ENCODE measurements around the gene NEGR1.

The NEGR1 gene

DNA sequence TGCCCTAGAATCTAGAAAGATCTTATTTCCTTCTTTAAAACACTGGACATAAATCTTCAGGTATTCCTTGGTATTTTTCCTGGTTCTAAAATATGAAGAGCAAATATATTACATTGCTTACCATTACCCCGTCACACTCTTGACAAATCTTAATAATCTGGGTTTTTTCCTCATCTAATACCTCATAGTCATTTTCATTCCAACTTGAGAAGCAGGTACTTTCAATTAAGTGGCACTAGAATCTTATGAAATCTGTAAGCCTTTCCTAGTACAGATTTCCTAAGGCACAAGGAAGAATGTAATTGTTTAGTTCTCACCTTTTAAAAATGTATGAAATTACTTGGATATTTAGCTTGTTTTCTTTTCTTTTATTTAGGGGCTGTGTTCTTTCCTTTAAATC is 720.0 kb downstream of the NEGR1 start:
- no peak for DNase-seq (ENCODE audit: low read depth in 2 of 2)

DNA sequence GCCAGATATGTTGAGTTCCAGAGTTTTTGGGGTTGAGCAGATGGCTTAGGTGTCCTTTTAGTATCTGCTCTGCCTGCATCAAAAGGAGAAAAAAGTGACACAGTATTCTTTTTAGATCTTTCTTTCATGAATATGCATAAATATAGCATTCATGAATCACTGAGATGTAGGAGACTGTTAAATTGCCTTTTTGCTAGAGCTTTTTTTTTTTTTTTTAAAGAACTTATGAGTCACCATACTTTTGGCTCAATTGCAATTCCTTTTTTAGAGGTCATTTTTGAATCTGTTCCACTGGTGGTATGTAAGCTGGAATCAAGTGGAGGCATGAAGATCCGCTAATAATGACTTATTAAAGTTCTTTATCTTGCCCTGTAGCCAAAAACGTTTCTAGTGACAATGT is 720.6 kb downstream of the NEGR1 start:
- DNase-seq (ENCODE audit: low read depth in 2 of 2): no peak

DNA sequence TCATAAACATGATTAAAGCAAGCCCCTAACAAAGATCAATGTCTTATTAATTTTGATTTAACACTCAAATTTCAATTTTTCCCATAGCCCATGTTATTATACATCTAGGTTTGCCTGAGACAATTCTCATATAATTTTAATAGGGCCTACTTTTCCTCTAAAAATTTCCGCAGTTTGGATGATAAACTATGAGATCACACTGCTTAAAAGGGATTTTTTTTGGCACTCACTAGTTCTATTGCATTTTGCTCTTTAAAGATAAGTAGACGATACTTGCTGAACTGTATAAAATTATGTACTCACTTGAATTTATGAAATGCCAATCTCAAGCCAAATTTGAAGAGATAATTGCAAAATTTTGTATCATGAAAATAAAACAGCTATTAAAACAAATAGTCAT is 721.1 kb downstream of the NEGR1 start:
- DNase-seq (ENCODE audit: low read depth in 2 of 2): no peak

DNA sequence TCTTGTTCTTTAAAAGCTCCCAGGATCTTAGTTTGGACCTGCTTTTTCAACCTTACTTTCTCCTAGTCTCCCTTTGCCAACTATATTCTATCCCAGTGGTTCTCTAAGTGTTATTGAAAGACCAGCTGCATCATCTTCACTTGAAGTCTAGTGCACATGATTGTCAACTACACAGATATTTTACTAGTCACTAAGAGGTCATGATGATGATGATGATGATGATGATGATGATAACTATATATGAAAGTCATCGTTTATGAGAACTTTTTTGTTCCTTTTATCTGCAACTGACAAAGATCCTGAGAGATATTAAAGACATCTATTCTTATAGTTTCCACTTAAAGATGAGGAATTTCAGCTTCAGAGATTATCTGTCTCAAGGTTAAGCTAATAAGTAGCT is 722.5 kb downstream of the NEGR1 start:
- no peak for DNase-seq (ENCODE audit: low read depth in 2 of 2)

DNA sequence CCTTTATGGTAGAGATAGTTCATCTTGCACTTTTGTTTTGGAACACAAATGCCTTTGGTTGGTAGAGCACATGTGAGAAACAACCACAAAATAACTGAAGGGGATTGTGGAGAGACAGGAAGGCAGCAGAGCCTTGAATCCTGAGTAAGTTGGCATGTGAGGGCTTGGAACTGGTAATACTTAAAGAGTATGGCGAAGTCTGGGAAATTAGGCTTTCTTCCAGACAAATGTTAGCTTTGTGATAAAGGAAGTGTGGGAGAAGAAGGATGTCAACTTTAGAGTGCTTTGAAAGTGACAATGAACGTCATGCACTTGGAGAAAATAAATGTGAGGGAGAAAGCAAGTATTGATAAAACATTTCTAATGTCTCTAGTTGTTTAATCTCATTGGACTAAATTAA is 725.2 kb downstream of the NEGR1 start:
- no peak for DNase-seq (ENCODE audit: low read depth in 2 of 2)

DNA sequence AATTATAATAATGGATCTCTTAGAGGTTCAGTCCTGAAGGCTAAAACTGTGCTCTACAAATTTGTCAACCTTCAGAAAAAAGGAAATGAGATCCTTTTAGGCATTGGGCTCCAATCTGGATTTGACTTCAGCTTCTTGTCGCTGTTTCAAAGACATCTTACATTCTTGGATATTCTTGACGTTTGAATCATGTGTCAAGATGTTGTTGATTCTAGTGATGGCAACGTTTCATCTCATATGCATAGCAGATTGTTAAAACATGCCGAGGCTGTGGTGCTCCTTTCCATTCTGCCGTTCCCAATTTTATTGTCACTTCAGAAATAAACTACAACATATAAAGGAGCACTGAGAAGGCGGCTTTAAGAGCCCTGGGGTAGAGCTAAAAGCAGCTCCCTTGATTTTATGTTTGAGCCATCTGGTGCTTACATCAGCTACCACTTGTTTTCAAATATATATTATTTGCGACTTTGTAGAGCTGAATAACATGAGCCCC is 733.9 kb downstream of the NEGR1 start:
- DNase-seq (ENCODE audit: low read depth in 2 of 2): no peak

DNA sequence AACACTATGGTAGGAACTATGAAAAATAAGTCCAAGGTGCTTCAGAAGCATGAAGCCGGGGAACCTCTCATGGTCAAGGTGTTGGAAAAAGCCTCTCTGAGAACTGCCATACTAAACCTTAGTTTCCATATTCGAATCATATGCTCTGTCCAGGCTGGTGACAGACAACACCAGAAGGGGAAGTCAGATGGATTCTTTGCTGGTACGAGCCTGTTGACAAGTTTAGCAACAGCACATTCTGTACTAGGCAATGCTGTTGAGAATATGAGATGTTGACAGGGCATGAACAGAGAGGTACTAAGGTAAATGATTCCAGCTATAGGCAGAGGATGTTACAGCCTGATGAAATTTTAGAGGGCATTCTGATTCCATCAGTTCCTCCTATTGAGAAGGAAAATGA is 740.2 kb downstream of the NEGR1 start:
- DNase-seq (ENCODE audit: low read depth in 2 of 2): no peak

DNA sequence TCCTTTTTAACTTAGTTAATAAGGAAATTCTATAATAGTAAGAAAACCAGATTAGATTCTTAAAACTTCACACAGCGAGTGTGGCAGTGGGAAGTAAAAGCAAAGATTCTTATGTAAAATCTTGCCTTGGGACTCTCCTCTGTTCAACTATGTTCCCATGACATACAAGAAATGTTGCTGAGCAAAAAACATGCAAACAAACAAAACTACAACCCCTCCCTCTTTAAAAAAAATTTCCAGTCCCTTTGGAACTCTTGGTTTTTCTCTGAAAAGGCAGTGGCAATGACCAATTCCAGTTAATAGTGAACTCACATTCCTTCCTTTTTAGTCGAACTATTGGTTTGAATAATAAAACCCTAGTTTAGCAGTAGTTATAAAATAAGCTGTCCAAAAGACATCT is 748.4 kb downstream of the NEGR1 start:
- no peak for DNase-seq (ENCODE audit: low read depth in 2 of 2)

DNA sequence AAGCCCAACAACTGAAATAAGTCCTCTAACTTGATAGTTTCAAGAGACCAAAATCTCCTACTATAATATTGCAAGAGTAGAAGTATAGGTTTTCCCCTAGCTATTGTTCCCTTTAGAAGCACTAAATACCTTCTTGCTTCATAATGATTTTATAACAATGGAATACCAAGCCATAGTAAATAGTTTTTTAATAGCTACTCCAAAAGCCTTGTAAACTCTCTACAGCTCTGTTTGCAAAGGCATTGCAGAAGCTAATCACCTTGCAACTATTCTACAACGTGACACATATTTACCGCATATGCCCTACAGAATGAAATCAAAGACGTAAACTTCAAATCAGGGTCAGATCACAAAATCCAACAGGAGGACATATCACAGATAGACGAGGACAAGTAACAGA is 750.0 kb downstream of the NEGR1 start:
- DNase-seq (ENCODE audit: low read depth in 2 of 2): no peak

DNA sequence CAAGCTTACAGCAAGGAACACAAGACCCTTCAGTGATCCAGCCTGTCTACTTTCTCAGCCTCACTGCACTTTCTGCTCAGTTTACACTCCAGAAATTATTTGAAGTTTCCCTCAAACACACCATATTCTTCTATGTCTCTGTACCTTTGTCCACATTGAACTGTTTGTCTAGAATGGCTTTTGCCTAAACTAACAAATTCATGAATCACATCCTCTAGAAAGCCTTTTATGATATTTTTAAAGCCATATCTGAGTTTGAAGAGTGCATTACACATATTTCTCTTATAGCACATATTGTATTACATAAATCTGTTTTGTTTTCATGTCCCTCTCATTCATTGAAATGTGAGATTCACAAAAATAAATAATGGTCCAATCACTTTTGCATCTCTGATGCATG is 755.5 kb downstream of the NEGR1 start:
- DNase-seq (ENCODE audit: low read depth in 2 of 2): no peak

DNA sequence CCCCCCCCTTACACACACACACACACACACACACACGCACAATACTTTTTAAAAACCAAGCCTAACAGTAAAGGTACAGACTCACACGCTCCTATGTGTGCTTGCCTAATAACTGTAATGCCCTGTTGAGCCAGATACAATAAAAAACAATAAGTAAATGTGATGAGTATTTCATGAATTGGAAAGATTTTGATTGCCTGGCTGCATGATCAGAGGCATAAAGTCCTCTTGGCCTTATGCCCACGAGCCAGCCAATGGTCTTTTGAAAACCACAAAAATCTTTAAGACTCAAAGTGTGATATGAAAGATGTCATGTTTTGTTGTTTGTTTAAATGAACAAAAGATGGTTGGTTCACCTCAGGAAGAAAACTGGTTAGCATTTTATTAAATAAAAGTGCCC is 759.6 kb downstream of the NEGR1 start:
- no peak for DNase-seq (ENCODE audit: low read depth in 2 of 2)

DNA sequence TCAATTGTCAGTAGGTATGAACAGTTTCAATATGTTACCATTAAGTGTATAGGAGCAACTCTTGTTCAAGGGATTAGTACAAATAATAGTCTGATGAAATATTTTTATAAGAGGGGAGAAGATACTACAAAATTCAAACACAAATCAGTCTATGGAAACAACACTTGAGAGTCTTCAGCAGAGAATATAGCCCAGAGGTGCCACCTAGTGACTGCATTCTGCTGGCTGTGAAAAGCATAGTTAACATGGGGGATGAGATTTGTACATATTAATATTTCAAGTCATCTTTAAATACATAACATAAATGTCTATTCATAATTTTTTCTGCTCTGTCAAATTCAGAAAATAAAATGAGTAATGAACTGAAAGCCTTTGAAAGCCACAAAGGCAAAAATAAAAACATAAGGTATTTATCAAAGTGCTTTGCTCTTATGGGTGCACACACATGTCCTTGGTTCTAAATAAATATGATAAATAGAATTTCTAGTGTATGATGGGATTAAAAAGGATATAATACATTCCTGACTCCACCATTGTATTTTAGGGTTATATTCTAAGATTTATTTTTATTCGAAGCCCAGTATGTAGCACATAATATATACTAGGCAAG is 760.6 kb downstream of the NEGR1 start:
- no peak for DNase-seq (ENCODE audit: low read depth in 2 of 2)

DNA sequence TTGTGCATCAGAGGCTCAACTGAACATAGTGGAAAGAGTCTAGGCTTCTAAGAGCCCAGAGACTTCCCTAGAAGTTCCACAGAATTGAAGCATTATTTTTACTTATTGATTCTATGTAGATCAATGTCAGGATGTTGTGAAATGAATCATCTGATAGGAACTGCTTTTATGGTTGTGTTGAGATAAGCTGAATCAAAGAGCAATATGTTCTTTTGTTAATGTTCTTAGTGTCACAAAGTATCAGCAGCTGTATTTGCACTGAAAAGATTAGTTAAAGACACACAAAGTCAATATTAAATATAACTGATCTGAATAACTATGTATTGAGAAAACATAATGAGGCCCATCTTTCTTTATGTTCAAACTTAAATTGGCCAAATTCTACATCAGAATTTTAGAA is 770.8 kb downstream of the NEGR1 start:
- no peak for DNase-seq (ENCODE audit: low read depth in 2 of 2)

DNA sequence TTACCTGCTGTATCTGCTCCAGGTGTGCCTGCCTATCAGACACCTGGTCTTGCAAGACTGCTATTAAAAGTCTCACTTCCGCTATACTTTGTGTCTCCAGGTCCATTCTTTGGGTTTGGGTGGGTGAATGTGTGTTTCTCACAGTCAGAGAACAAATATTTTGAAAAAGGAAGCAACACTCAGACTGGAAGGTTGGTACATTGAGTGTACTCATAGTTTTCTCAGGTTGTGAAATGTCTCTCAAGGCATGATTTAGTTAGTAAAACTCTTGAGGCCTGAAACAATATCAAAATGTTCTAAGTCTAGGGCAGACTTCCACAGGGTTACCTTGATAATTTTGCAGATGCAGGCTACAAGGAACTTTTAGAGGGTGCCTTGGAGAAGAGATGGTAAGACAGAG is 771.6 kb downstream of the NEGR1 start:
- no peak for DNase-seq (ENCODE audit: low read depth in 2 of 2)

DNA sequence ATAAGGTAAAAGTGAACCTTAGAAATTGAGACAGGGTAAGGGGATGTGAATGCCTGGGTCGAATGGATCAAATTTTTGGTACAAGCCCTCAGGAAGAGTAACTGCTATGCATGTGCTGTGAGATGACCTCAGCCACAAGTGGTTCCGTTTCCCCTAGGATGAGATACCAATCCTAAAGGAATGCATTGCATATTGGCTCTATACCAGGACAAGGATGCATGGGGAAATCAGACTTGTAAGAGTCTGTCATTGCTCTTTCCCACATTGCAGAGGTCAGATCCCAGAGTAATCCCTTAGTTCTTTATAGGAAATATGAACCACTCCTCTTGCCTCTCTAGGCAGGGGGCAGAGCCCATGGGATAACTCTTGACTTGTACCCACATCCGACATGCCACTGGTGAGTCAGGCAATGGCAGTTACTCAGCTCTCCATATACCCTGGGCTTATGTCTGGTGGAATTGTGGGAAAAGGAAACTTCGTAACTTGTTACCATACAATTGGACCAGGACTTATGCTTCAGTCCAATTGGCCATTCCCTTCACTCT is 773.2 kb downstream of the NEGR1 start:
- no peak for DNase-seq (ENCODE audit: low read depth in 2 of 2)

DNA sequence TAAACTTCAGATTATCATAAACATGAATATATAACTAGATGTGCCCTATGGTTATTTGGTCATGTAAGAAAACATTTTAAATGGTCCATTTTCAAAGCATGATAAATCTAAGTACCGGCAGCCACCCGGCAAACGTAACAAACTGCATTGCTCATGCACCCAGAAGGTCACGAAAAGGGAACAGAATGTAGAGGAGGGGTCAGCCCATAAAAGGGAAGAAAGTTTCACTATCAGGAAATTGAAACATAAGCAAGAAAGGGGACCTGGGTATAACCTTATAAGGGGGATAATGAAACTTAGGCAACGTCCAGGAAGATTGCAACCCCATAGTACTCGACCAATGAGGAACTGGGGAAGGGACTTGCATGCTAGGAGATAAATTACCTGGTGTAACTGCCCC is 780.3 kb downstream of the NEGR1 start:
- DNase-seq (ENCODE audit: low read depth in 2 of 2): no peak

DNA sequence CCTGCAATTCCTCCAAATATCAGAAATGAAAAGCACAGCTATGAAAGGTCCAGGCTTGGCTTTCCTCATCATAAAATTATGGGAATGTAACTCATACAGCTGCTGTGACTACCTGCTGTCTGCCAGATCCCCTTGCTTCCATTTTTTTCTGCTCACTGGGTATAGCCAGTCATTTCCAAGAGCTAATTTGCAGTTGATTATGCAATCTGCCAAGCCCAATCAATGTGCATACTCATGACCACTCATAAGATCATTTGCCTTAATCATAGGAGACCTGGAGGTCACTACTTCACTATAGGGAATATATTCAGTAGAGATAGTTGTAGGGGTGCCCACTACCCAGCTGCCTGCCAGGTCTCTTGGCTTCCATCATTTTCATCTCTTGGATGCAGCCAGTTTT is 783.8 kb downstream of the NEGR1 start:
- no peak for DNase-seq (ENCODE audit: low read depth in 2 of 2)

DNA sequence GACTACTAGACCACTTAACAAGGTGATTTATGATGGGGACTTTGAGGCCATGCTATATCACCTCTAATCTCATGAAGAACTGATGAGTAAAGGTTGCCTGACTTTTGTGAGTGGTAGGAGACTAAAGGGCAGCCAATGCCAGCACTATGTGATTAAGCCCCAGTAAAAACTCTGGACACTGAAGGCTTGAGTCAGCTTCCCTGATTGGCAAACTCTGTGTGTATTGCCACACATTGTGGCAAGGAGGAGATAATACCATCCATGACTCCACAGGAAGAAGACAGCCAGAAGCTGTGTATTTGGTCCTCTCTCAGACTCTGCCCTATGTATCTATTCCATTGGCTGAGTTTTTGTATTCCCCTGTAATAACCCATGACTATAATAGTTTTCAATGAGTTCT is 788.2 kb downstream of the NEGR1 start:
- no peak for DNase-seq (ENCODE audit: low read depth in 2 of 2)

DNA sequence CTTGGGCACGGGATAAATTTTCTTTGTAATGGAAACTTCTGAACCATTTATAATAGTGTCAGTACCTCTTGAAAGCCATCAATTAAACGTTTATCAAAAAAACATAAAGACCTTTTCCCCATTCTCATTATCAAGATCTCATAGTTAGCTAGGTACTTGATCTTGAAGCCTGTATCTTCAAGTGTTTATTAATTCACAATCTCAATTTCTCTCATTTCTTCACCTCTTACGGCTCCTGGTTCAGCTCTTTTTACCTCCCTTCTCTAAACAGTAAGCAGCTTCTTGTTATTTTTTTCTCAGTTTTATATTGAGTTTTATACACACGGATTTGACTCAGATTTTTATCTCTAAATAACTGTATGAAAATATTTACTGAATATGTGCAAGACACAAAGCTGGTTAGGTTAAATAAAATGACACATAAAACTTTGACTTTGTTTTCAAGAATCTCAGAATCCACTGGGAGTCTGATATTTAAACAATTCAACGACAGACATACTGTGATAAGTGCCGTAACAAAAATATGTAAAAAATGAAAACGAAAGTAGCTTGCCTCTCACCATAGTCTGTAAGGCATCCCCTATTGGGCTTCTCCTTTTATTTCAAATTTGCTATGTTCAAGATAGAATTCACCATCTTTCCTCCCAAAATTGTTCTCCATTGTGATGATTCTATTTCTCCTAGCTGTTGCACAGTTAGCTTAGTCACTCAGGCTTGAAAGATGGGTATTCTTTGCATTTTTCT is 789.9 kb downstream of the NEGR1 start:
- no peak for DNase-seq (ENCODE audit: low read depth in 2 of 2)

DNA sequence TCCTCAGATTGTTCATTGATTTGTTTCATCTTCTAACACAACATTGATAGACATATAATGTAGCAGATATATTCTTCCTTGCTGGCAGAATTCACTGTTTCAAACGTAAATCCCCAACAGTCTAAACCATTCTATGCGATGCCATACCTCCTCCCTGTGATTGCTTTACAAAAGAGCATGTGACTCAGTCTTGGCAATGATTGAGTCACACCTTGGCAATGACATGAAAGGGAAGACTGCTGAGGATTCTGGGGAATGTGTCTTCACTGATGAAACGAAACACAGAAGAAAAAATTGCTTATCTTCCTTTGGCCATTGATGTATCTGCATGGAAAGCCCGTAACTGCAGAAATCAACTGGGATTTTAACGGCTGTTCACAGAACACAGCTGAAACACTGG is 791.9 kb downstream of the NEGR1 start:
- no peak for DNase-seq (ENCODE audit: low read depth in 2 of 2)

DNA sequence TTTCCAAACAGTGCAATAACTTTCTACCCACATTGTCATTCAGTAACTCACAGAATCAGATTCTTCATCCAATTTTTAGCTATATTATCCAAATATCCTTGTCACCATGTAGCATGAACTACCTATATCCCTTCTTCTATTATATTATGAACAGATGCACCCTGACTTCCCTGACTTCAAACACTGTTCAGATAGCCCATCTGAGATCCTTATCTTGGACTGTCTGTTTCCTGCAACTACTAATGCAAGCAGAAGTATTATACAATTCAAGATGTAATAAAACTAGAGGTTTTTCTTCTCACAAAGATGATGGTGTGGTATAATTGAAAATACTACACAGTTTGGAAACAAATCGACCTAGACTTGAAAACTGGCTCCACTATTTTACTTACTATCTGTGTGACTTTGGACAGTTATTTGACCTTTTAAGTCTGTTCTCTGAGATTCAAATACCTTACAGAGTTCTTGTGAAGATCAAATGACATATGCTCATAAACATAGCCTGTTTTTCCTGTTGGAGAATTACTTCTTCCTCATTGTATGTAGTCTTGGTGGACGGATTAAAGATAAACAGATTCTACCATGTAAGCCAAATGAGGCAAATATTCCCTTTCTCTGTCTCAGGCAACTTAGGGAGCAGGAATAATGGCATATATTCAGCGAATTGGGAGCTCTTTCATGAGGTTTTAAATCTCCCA is 793.6 kb downstream of the NEGR1 start:
- no peak for DNase-seq (ENCODE audit: low read depth in 2 of 2)

DNA sequence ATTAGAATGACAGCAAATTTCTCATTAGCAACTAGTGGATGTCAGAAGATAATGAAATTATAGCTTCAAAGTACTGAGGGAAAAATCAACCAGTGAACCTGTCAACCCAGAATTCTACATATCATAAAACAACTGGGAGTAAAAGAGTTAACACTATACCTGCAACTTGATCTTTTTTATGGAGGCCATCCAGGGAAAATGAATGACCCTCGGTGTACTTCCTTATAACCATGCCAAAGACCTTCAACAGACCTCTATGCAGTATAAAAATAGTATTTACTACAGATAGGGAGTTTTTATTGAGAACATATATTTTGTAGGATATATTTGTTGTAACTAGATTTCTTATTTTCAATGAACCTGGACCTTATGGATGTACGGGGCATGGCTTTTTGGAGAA is 809.0 kb downstream of the NEGR1 start:
- no peak for DNase-seq (ENCODE audit: low read depth in 2 of 2)

DNA sequence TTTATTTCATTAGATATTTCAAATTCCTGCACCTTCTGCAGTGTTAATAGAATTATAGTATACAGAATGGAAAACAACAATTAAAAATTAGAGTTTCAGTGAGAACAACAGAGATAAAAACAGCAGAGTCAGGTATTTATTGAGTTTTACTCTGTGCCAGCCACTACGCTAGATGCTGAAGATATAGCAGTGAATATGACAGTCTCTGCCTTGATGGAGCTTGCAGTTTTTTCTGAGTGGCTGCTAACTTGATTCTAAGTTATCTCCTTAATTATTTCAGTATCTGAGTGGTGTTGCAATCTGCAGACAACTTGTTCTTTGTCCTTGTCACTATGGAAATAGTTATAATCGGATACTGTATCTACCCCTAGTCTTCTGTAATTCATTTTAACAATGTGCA is 817.2 kb downstream of the NEGR1 start:
- no peak for DNase-seq (ENCODE audit: low read depth in 2 of 2)
